OCI-LY7 (cell line): Measurements from ENCODE around the gene CEP63. TPM values are rescaled to one million over a fixed set of nuclear protein-coding genes. Genes with fewer than 3 reads are reported as not detected.

Source experiments
- BruUV-seq: library from RNA; stranded (reverse); fragments of 400-500 nt; replicated peaks from 2 replicates; lab custom pipeline; 2021; lab: Mats Ljungman, UMichigan
- CTCF ChIA-PET: fragments of 300-600 bp; sonication (Branson Sonifier 250); formaldehyde crosslinking; loops from one replicate; lab custom pipeline; 2022; ENCODE audit warnings: antibody characterized with exemption; ENCODE audit not compliant: unreplicated experiment; lab: Charles Lee
- POLR2A ChIA-PET: fragments of 300-600 bp; sonication (Branson Sonifier 250); formaldehyde crosslinking; loops from one replicate; lab custom pipeline; 2022; ENCODE audit warnings: antibody characterized with exemption; lab: Charles Lee
- DNase-seq: peaks from one replicate; pipeline ENCODE4 v3.0.0-alpha.2; 2015; ENCODE audit warnings: low spot score
- H2AFZ ChIP-seq: fragments of 200-600 bp; sonication (generic), shearing (Covaris generic); 2 replicates; pipeline ENCODE4 v1.6.1; 2014; ENCODE audit warnings: mild to moderate bottlenecking, antibody characterized with exemption, low read length, moderate library complexity
- H3K27ac ChIP-seq: fragments of 200-600 bp; sonication (generic); 2 replicates; pipeline ENCODE4 v1.5.1; 2014; ENCODE audit warnings: mixed run types, low read depth, mild to moderate bottlenecking, moderate library complexity, low read length, inconsistent platforms; ENCODE audit not compliant: poor library complexity, severe bottlenecking
- H3K36me3 ChIP-seq: fragments of 200-600 bp; sonication (generic); 2 replicates; pipeline ENCODE4 v1.6.1; 2014; ENCODE audit warnings: mild to moderate bottlenecking, antibody characterized with exemption, low read length, moderate library complexity, mixed read lengths; ENCODE audit not compliant: insufficient read depth
- H3K4me1 ChIP-seq: fragments of 200-600 bp; sonication (generic); 2 replicates; pipeline ENCODE4 v1.5.1; 2014; ENCODE audit warnings: mild to moderate bottlenecking, low read length; ENCODE audit not compliant: insufficient read depth, poor library complexity, severe bottlenecking
- H3K4me2 ChIP-seq: fragments of 200-600 bp; sonication (generic); 2 replicates; pipeline ENCODE4 v1.6.1; 2014; ENCODE audit warnings: mild to moderate bottlenecking, low read length
- H3K4me3 ChIP-seq: fragments of 200-600 bp; sonication (generic); 2 replicates; pipeline ENCODE4 v1.5.1; 2014; ENCODE audit warnings: mild to moderate bottlenecking, low read depth, low read length; ENCODE audit not compliant: poor library complexity, severe bottlenecking
- H3K79me2 ChIP-seq: fragments of 200-600 bp; sonication (generic); 2 replicates; pipeline ENCODE4 v1.6.1; 2016; ENCODE audit warnings: low read depth, mild to moderate bottlenecking, low read length, moderate library complexity, mixed read lengths; ENCODE audit not compliant: insufficient read depth
- H3K9me2 ChIP-seq: fragments of 200-600 bp; sonication (generic); 2 replicates; pipeline ENCODE4 v1.6.1; 2016; ENCODE audit warnings: mild to moderate bottlenecking, low read length, mixed read lengths; ENCODE audit not compliant: insufficient read depth
- H3K9me3 ChIP-seq: fragments of 200-600 bp; sonication (generic); 2 replicates; pipeline ENCODE4 v1.6.1; 2014; ENCODE audit warnings: mild to moderate bottlenecking, mixed run types, low read length, mixed read lengths
- H4K20me1 ChIP-seq: fragments of 200-600 bp; sonication (generic); 2 replicates; pipeline ENCODE4 v1.6.1; 2014; ENCODE audit warnings: mild to moderate bottlenecking, antibody characterized with exemption, low read length, moderate library complexity, mixed read lengths; ENCODE audit not compliant: insufficient read depth
- EZH2phosphoT487 ChIP-seq: fragments of 200-600 bp; sonication (generic); IDR thresholded peaks from 2 replicates; pipeline ENCODE4 v1.6.1; 2018; ENCODE audit warnings: low read depth, borderline replicate concordance, mild to moderate bottlenecking, mixed run types, antibody characterized with exemption, low read length, moderate library complexity, mixed read lengths
- intact Hi-C: fragments of 100-400 bp; cut with micrococcal nuclease; formaldehyde crosslinking; loops from one replicate; pipeline ENCODE4 v1.10.0; 2022; ENCODE audit not compliant: unreplicated experiment
- total RNA-seq, 2 experiments: library from RNA; depleted of rRNA in 1 of 2; stranded (reverse); fragments of >200 nt in 1 of 2; shearing (Covaris generic) in 1 of 2; gene quantifications; 2 replicates each; pipeline ENCODE4 v1.2.3, GENCODE V29; 2014 to 2022
- TF ChIP-seq, protein P1 (sequence below): fragments of 200-600 bp; sonication (generic); conservative IDR thresholded peaks from 2 replicates; pipeline ENCODE4 v1.5.1; 2014; ENCODE audit warnings: mild to moderate bottlenecking, antibody characterized with exemption, low read length, moderate library complexity, mixed read lengths

CEP63 gene
- total RNA-seq, 2 experiments from 2014 or later, result 42.8 to 45.7 TPM

DNA sequence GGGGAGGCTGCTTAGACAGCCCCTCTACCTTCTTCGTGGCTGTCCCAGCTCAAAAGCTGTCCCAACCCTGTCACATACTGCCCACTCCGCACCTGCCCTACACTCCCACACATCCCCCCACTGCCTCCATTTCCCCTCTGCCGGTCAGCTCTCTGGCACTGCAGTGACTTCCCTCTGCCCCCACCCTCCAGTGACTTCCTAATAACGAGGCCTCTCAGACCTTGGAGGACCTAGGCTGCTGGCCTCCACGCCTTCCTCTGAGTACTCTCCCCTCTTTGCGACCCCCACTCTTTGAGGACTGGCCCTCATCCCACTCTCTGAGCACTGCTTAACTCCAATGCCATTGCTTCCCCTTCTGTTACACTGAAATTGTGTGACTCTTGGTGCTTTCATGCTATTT is 119.7 kb downstream of the CEP63 start:
- no peak overlapping the region for H3K4me2 ChIP-seq

DNA sequence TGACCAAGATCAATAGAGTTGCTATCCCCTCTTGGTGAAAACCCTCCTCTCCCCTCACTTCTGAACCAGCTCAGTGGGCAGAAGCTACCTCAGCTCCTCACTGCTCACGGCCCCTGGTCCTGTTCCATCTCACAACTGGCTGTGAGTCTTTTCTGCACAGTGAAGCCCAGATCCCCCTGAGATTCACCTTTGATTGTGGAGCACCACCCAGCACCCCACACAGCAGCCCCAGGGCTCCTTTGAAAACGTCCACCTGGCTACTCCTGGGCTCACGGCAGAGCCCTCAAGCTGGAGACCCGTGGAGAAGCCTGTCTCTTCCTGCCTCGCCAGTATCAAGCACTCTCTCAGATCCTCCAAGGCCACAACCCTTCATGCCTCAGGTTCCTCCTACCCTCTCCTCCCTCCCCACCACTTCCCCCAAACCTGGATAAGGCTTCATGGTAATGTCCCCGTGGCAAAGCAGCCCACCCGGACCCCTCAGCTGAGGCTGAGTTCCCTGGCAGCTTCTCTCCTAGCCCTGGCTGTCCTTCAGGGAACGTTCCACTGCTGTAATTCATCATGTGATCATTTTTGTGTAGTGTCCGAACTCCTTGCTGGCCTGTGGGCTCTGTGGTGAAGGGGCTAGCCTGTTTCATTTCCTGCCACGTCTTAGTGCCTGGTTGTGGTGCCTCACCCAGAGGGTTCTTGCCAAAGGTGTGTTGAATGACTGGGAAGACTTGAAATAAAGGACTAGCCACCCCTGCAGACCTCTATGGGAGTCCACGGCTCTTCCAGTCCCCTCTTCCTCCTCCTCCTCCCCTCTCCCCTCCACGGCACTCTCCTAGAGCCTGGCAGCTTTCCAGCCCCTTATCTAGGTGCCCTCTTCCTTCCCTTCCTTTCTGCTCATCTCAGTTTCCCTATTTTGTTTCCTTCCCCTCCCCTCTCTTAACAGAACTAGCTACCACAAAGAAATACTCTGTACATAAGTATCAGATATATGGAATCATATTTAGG is 120.5 kb downstream of the CEP63 start:
- intact Hi-C loops, result loop anchor here (10.0 kb wide), 1 partner anchor 148 kb away; no protein-coding TSS in a partner anchor
- POLR2A ChIA-PET, result interaction anchor here (0.6 kb wide), 1 partner anchor 383 kb away, joined by 6 read pairs; no protein-coding TSS in a partner anchor
- H3K4me2 ChIP-seq, result no peak overlapping the region
- no peak for DNase-seq
- H4K20me1 ChIP-seq, result no peaks in the 10 kb centered on the region
- CTCF ChIA-PET, result no interaction called here
- no peaks in the 10 kb centered on the region for H3K79me2 ChIP-seq
- H3K4me1 ChIP-seq, result no peaks in the 10 kb centered on the region
- H2AFZ ChIP-seq, result no peak overlapping the region
- no peaks in the 10 kb centered on the region for H3K36me3 ChIP-seq
- H3K9me3 ChIP-seq, result no peaks in the 10 kb centered on the region
- no peaks in the 10 kb centered on the region for H3K9me2 ChIP-seq
- no peak overlapping the region for H3K4me3 ChIP-seq
- H3K27ac ChIP-seq, result no peak overlapping the region
- no peak for TF ChIP-seq EZH2phosphoT487
- TF ChIP-seq, protein P1, sequence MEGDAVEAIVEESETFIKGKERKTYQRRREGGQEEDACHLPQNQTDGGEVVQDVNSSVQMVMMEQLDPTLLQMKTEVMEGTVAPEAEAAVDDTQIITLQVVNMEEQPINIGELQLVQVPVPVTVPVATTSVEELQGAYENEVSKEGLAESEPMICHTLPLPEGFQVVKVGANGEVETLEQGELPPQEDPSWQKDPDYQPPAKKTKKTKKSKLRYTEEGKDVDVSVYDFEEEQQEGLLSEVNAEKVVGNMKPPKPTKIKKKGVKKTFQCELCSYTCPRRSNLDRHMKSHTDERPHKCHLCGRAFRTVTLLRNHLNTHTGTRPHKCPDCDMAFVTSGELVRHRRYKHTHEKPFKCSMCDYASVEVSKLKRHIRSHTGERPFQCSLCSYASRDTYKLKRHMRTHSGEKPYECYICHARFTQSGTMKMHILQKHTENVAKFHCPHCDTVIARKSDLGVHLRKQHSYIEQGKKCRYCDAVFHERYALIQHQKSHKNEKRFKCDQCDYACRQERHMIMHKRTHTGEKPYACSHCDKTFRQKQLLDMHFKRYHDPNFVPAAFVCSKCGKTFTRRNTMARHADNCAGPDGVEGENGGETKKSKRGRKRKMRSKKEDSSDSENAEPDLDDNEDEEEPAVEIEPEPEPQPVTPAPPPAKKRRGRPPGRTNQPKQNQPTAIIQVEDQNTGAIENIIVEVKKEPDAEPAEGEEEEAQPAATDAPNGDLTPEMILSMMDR, result no peak
- no TSS peak for BruUV-seq

More for the DNA sequence above, 119.7 kb downstream of the CEP63 start:
- intact Hi-C loops, result loop anchor here (10.0 kb wide), 1 partner anchor 149 kb away; no protein-coding TSS in a partner anchor
- CTCF ChIA-PET, result no interaction called here
- Histone ChIP-seq H3K4me1 (no peaks in the 10 kb centered on the region), H3K27ac (no peak overlapping the region), H3K79me2 (no peaks in the 10 kb centered on the region), H3K9me2 (no peaks in the 10 kb centered on the region), H3K36me3 (no peaks in the 10 kb centered on the region), H3K9me3 (no peaks in the 10 kb centered on the region), H3K4me3 (no peak overlapping the region), H4K20me1 (no peaks in the 10 kb centered on the region), H2AFZ (no peak overlapping the region)
- no peak for TF ChIP-seq EZH2phosphoT487
- TF ChIP-seq, protein P1, result no peak
- no TSS peak for BruUV-seq
- no peak for DNase-seq
- POLR2A ChIA-PET, result no interaction called here
